Left renal pelvis (tissue), 4 donors: ENCODE data around the gene HID1. TPM values are rescaled to one million over a fixed set of nuclear protein-coding genes. Genes with fewer than 3 reads are reported as not detected.
"Not testable (repeated sequence)": the region's sequence is repeated elsewhere in the genome, so short reads cannot be mapped to it uniquely, and the experiment has no call there.

Experiments
- DNase-seq, 4 donors: peaks; one replicate each; pipeline ENCODE4 v3.0.0-alpha.2; 2013; ENCODE audit warnings: low read depth in 4 of 4, low spot score in 3 of 4
- polyA plus RNA-seq, 4 donors: library from polyadenylated mRNA; unstranded; fragments of 120-200 nt; gene quantifications; one replicate each; pipeline ENCODE4 v1.2.1, GENCODE V29; 2013; ENCODE audit not compliant: insufficient read length in 4 of 4

HID1 gene
- polyA plus RNA-seq, 4 donors, result 5.4 to 19.6 (median 12.6) TPM

DNA sequence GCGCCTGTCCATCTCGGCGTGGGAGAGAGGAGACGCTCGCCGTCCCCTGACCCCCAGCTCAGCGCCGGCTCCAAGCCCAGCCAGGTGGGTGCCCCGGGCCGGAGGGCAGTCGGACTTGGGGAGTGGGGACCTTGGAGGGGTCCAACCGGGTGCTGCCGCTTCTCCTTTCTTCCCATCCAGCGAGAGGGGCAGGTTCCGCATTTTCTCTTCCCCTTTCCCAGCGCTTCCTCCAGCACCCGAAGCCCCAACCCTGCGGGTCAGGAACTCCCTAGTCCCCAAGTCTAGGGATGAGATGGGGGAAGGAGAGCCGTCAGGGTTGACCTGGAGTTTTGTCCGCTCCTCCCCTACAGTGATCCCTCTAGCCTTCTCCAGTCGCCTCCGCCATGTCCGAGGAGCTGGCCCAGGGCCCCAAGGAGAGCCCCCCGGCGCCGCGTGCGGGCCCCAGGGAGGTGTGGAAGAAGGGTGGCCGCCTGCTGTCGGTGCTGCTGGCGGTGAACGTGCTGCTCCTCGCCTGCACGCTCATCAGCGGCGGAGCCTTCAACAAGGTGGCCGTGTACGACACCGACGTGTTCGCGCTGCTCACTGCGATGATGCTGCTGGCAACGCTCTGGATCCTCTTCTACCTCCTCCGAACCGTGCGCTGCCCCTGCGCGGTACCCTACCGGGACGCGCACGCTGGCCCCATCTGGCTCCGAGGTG, 48.2 kb downstream of the HID1 start, which contains the start of gene OTOP2:
TSS of gene OTOP2 (plus strand) at position 24 of the 699 bp plus-strand sequence. CDS start at position 384, 360 bp downstream.
- no peak for DNase-seq

DNA sequence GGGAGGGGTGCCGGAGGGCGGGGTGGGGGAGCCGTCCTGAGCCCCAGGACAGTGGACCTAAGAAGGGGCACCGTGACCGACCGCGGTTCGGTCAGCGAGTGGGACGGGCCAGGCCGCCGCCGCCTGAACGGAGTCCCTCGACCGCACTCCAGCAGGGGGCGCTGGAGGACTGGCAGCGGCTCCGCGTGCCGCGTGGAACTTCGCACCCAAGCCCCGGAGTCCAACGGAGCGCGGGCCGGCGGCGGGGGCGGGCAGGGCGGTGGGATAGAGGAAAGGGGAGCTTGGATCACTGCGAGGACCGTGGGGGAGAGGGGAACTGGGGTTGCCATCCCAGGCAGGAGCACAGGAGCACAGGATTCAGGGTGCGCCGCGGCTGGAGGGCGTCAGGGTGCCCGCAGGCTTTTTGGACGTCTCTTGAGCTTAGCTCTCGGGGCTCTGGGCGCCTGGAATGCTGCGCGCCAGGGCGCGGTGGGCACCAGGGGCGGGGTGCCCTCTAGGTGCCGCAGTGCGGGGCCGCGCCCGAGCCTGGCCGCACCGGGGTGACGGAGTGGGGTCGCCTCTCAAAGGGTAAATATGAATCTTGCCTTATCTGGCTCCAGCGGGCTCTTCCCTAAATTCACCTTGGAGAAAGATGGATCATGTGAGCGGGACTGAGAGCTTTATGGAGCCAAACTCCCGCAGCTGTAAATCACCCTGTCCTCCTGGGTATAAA, 48.9 kb downstream of the HID1 start:
- DNase-seq, result no peak

GRCh38 chr17:74922694-74923537, 49.6 kb downstream of the HID1 start, which contains the start of gene USH1G:
Gene USH1G, minus strand, starts transcription at chr17:74923255. Its CDS starts 182 bp downstream, at chr17:74923073.
- no peak for DNase-seq

GRCh38 chr17:74922172-74922571, 50.4 kb downstream of the HID1 start:
- DNase-seq, result no peak

GRCh38 chr17:74921769-74922168, 50.8 kb downstream of the HID1 start:
- no peak for DNase-seq

DNA sequence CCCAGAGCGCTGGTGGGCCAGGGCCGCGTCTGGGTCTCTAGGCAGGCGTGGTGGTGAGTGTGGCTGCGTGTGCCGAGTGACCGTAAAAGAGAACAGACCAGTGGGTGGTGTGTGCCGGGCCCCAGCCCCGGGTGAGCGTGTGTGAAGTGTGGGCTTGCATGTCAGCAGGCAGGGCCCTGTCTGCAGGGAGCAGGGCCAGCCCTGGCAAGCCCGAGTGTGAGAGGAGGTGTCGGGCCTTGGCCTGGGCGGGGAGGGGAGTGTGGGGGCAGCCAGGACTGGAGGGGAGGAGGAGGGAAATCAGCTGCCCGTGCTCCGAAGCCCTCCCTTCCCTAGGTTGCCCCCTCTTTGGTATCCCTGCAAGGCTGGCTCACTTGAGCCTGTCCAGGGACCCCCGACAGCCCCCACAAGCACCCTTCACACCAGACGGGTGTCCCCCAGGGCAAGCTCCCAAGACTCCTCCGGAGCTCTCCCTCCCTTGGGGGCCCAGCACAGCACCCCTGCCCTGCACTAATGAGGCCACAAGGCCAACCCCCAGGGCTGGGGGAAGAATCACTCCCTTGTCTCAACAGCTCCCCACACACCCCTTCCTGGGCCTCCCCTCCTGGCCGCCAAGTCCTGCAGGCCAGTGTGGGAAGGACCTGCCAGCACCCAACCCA, 51.4 kb downstream of the HID1 start:
- no peak for DNase-seq

- no peak for DNase-seq
These were observed 51.9 kb downstream of the HID1 start for GRCh38 chr17:74920642-74921025.

- no peak for DNase-seq
These were observed 52.3 kb downstream of the HID1 start for GRCh38 chr17:74920306-74920620.

GRCh38 chr17:74919440-74920305, 52.9 kb downstream of the HID1 start:
- DNase-seq, result no peak

DNA sequence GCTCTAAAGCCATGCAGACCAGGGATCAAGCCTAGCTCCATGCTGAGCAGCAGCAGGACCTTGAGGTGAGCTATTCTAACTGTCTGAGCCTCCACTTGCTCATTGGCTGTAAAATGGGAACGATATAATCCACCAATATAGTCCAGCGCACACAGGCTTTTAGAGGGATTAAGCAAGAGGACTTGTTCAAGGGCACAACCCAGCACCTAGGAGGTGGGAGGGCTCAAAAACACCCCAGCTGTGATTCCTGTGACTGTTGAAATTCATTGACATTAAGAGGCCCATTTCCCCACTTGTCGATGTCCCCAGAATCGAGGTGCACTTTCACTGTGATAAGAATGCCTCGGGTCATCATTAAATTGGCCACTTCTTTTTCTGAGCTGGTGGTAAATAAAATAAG, 53.7 kb downstream of the HID1 start:
- DNase-seq, result no peak

DNA sequence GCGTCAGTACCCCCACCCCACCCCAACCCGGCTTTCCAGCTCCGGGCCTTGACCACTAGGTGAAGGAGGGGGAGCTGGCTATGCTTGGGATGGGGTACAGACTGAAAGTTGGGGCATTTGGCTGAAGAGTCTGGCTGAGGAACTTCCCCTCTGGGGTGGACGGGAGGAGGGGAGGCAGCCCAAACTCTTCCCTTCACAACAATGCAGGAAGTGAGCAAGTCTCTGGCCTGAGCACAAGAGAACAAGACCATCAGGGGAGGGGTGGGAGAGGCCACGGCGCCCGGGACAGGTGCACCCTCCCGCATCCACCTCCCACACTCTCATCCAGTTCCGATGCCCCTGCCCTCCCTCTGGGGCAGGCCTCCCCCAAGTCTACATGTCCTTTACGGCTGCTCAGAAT, 55.1 kb downstream of the HID1 start:
- DNase-seq, result no peak

- no peak for DNase-seq
These were observed 55.7 kb downstream of the HID1 start for GRCh38 chr17:74916851-74917199.

DNA sequence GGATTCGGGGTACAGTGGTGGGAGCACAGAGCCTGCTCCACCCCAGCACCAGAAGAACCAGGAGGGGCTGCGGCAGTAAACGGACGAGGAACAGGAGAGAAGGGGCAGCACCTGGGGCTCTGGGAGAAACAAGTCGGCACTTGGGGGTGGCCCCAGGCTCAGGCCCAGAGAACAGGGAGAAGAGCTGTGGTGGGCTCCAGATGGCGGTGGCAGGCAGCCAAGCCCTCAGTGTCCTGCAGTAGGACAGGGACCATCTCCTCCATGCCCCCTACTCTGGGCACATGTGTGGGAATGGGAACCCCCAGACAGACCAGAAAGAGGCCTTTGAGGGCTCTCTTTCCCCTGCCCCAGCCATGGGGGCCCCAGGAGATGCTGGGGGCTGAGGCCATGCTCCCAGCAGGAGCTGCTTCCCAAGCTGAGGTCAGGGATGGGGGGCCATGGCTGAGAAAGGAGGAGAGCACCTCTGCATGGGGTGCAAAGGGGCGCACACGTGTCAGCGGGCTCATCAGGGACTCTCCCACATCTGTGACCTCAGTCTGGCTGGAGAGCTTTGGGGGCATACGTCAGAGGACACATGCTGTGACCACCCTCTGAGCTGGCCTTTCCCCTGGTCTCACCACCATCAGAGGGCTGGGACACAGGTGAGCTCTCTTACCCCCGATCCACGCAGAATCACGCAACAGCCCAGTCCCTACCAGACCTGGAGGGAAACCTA, 56.3 kb downstream of the HID1 start:
- no peak for DNase-seq

DNA sequence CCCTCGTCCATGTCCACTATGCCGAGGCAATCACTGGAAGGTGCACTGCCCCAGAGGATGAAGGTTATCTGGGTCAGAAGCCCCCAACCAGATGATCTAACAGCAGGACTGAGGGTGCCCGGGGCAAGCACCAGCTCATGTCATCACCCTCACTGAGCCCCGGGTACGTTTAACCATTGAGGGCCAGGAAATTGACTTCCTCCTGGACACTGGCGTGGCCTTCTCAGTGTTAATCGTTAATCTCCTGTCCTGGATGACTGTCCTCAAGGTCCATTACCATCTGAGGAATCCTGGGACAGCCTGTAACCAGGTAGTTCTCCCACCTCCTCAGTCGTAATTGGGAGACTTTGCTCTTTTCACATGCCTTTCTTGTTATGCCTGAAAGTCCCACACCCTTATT, 61.1 kb downstream of the HID1 start:
- DNase-seq, result not testable (repeated sequence)

- DNase-seq, result not testable (repeated sequence)
These were observed 63.5 kb downstream of the HID1 start for GRCh38 chr17:74909097-74909496.

- DNase-seq, result no peak
These were observed 65.5 kb downstream of the HID1 start for GRCh38 chr17:74907012-74907411.

- DNase-seq, result not testable (repeated sequence)
These were observed 66.3 kb downstream of the HID1 start for GRCh38 chr17:74906214-74906793.

DNA sequence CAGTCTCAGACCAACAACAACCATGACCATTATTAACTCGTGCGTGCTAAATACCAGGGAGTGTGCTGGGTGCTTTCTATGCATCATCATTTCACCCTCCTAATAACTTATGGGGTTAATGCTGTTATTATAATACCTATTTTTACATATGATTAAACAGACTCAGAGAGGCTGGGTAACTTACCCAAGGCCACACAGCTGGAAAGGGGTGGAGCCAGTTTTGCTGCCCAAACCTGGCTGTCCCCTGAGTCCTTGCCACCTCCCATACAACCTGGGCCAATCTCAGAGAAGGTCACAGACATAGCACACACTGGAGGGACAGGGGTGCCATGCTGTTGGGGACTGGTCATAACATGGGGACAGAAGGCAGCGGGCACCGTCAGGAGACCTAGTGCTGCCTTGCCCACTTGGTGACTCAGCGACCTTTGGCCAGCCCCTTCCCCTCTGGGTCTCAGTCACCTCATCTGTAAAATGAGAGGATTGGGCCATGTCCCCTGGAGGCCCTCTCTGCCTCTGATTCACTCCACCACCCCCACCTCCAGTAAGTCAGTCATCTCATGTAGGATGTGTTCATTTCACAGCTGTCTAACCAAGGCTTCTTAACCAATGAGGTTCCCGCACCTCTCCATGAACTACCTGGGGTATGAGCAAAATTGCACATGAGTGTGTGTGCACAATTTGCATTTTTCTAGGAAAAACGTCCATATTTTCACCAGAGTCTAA, 67.7 kb downstream of the HID1 start:
- DNase-seq, result no peak
